Peyer's patch (tissue), 4 donors: Measurements from ENCODE around the gene RIOK3.

Experiments used
- POLR2A ChIP-seq, 2 donors: fragments of 450-650 bp; IDR thresholded peaks; one replicate each; pipeline ENCODE4 v1.5.1; 2017; ENCODE audit warnings: antibody characterized with exemption in 2 of 2, mild to moderate bottlenecking in 2 of 2, moderate library complexity in 2 of 2
- TF ChIP-seq, protein P1 (sequence below), 6 experiments: fragments of 450-650 bp in 4 of 6; fragments of 200-600 bp in 2 of 6; sonication (generic) in 1 of 6; IDR thresholded peaks; one replicate each; pipeline ENCODE4 v1.5.1; 2017 to 2019; ENCODE audit warnings: antibody characterized with exemption in 6 of 6, mild to moderate bottlenecking in 3 of 6, moderate library complexity in 1 of 6

DNA sequence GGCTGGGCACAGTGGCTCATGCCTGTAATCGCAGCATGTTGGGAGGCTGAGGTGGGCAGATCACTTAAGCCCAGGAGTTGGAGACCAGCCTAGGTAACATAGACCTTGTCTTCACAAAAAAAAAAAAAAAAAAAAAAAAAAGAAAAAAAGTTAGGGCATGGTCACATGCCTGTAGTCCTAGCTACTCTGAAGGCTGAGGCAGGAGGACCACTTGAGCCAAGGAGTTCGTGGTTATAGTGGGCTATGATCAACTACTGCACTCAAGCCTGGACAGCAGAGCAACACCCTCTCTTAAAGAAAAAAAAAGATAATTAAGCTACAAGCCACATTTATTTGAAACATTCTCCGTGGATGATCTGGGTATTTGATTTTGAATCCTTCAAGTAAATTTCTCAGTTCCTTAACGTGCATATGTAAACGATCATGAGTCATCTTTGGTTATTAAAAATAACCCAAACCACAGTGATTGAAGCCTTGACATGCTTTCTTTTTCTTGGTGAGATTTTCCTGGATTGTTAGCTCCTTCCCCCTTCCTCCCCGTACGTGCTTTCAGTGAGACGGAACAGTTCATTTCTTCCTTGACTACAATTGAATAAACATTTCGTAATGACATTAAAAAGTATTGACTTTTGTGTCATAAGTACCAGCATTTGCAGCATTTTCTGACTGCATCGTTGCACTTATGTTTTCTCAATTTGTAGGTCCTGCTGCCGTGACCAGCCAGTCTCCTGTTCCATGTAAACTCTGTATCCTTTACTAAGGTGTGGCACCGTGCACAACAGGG lies 70.5 kb downstream of the RIOK3 start:
- no peak for TF ChIP-seq POLR2A (IDR thresholded peaks at IDR 0.05)
- TF ChIP-seq, protein P1, sequence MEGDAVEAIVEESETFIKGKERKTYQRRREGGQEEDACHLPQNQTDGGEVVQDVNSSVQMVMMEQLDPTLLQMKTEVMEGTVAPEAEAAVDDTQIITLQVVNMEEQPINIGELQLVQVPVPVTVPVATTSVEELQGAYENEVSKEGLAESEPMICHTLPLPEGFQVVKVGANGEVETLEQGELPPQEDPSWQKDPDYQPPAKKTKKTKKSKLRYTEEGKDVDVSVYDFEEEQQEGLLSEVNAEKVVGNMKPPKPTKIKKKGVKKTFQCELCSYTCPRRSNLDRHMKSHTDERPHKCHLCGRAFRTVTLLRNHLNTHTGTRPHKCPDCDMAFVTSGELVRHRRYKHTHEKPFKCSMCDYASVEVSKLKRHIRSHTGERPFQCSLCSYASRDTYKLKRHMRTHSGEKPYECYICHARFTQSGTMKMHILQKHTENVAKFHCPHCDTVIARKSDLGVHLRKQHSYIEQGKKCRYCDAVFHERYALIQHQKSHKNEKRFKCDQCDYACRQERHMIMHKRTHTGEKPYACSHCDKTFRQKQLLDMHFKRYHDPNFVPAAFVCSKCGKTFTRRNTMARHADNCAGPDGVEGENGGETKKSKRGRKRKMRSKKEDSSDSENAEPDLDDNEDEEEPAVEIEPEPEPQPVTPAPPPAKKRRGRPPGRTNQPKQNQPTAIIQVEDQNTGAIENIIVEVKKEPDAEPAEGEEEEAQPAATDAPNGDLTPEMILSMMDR (IDR thresholded peaks at IDR 0.05), result no peak
